Frontal cortex (tissue), 4 donors: Measurements from ENCODE around the gene ZMYND19. TPM values are rescaled to one million over a fixed set of nuclear protein-coding genes. Genes with fewer than 3 reads are reported as not detected.
"Not testable (repeated sequence)": the region's sequence is repeated elsewhere in the genome, so short reads cannot be mapped to it uniquely, and the experiment has no call there.

ENCODE experiments used
- DNase-seq, 2 donors: peaks; one replicate each; pipeline ENCODE4 v3.0.0; 2012; ENCODE audit warnings: low spot score in 2 of 2
- FAIRE-seq: peaks from 2 replicates; lab custom pipeline; 2012; peaks lifted over from hg19 to GRCh38; lab: Jason Lieb, UNC
- total RNA-seq: library from RNA; depleted of rRNA; stranded (reverse); fragments of >200 nt; gene quantifications from one replicate; pipeline ENCODE4 v1.2.3, GENCODE V29; 2014
- donor health status: control.
- donor health status: control.
- donor health status: control.

Gene ZMYND19
- total RNA-seq = 19.6 TPM

GRCh38 chr9:137590469-137591383 is at the start of gene ZMYND19:
Gene ZMYND19 (minus strand): TSS chr9:137590512. CDS start chr9:137590263, 249 bp downstream.
- DNase-seq (peak; percentile 99), FAIRE-seq (no peak)

DNA sequence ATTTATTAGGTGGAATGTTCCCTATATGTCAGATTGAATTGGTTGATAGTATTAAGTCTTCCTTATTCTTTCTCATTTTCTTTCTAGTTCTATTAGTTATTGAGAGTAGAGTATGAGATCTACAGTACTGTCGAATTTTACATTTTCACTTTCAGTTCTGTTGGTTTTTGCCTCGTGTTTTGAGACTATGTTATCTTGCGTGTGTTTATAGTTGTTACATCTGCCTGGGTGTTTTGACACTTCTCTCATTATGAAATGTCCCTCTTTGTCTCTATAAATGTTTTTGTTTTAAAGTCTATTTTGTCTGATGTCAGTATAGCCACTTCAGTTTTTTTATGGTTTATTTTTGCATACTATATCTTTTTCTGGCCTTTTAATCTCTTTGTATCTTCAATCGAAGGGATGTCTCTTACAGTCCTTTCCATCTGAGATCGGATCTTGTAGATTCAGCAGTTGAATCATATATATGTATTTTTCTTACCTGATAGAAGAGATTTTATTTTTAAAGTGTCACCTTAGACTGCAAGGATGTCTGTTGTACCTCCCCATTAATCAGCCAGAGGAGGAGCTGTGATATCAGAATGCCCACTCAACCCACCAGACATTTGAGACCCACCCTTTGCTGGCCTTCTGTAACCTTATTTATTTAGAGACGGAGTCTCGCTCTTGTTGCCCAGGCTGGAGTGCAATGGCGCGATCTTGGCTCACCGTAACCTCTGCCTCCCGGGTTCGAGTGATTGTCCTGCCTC is 49.2 kb upstream of the ZMYND19 start:
- DNase-seq = no peak
- no peak for FAIRE-seq

DNA sequence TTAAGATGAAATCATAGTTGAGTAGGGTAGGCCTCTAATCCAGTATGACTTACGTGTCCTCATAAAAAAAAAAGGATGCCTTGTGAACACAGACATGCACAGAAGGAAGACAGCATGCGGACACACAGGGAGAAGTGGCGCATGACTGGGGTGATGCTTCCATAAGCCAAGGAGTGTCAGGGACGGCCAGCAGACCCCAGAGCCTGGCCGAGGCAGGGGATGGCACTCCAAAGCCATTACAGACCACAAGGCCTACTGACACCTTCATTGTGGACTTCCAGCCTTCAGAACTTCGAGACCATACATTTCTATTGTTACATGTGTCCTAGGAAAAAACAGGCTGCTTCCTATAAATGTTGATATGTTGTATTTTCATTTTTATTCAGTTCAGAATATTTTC is 48.4 kb upstream of the ZMYND19 start:
- DNase-seq (no peak), FAIRE-seq (no peak)

DNA sequence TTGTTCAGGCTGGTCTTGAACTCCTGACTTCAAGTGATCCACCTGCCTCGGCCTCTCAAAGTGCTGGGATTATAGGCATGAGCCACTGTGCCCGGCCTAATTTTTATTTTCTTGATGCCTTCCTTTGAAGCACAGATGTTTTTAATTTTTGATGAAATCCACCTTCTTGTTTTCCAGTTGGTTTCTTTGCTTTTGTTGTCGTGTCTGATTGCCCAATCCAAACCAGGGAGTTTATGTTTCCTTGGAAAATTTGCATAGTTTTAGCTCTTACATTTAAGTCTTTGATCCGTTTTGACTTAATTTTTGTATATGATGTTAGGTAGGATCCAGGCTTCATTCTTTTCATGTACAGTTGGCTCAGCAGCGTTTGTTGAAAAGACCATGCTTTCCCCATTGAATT is 43.7 kb upstream of the ZMYND19 start:
- DNase-seq = no peak
- FAIRE-seq = no peak

GRCh38 chr9:137632230-137633161 is 42.2 kb upstream of the ZMYND19 start:
- no peak for DNase-seq
- FAIRE-seq = no peak

DNA sequence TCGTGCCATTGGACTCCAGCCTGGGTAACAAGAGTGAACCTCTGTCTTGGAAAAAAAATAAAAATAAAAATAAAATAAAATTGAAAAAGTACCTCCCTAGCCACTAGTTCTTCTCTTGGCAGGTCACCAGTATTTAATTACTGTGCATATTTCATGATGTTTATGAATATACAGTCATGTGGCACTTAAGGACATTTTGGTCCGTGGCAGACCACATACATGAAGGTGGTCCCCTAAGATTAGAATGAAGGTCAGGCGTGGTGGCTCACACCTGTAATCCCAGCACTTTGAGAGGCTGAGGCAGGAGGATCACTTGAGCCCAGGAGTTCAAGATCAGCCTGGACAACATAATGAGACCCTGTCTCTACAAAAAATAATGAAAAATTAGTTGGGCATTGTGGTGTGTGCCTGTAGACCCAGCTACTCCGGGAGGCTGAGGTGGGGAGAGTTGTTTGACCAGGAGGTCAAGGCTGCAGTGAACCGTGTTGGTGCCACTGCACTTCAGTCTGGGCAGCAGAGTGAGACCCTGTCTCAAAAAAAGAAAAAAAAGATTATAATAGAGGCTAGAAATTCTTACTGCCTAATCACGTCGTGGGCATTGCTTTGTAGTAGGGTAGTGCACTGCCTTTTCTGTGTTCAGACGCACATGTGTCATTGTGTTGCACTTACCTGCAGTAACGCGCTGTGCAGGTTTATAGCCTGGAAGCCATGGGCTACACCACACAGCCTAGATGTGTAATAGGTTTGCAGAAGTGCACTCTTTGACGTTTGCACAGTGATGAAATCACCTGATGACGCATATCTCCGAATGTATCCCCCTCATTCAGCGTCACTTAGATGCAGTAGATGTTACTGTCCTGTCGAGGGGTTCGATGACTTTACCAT is 41.3 kb upstream of the ZMYND19 start:
- no peak for DNase-seq

DNA sequence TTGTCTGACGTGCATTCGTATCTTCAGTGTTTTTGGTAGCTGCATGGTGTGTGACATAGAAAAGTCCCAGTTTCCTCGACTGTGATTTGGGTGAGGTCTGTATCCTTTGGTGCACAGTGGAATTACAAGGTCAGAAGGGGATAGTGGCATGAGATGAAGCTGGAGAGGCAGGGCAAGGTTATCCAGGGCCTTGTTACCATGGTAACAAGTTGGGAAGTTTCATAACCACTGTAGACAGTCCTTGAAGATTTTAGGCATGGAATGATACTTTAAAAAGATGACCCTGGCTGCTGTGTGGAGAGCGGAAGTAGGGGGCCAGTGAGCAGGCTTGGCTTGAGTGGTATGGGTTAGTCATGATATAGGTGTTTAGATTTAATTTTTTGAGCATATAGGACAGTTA is 40.4 kb upstream of the ZMYND19 start:
- FAIRE-seq = no peak
- no peak for DNase-seq

More for the DNA sequence above, 41.3 kb upstream of the ZMYND19 start:
- FAIRE-seq = no peak

- no peak for FAIRE-seq
Measured at GRCh38 chr9:137630126-137630525, 39.8 kb upstream of the ZMYND19 start.

DNA sequence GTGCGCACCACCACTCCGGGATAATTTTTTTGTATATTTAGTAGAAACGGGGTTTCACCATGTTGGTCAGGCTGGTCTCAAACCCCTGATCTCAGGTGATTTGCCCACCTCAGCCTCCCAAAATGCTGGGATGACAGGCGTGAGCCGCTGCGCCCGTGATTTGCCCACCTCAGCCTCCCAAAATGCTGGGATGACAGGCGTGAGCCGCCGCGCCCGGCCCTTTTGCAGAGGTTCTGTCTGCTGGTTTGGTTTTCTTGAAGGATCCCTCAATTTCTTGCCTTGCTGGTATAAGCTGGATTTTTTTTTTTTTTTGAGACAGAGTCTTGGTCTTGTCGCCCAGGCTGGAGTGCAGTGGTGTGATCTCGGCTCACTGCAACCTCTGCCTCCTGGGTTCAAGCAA is 37.1 kb upstream of the ZMYND19 start:
- FAIRE-seq, DNase-seq: not testable (repeated sequence)

More at GRCh38 chr9:137630126-137630525, 39.8 kb upstream of the ZMYND19 start:
- no peak for DNase-seq

DNA sequence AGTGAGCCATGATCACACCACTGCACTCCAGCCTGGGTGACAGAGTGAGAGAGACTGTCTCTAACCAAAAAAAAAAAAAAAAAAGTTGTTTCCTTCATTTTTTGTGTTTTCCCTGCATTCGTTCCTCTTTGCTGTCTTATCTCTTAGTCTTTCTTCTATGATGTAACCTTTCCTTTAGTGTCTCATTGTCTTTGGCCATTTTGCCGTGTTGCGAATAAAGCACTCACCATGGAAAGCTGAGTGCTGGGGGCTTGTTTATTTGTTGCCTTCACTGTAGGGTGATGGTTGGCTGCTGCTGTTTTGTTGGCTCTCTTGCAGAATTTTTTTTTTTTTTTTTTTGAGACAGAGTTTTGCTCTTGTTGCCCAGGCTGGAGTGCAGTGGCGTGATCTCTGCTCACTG is 36.2 kb upstream of the ZMYND19 start:
- DNase-seq (no peak), FAIRE-seq (no peak)

DNA sequence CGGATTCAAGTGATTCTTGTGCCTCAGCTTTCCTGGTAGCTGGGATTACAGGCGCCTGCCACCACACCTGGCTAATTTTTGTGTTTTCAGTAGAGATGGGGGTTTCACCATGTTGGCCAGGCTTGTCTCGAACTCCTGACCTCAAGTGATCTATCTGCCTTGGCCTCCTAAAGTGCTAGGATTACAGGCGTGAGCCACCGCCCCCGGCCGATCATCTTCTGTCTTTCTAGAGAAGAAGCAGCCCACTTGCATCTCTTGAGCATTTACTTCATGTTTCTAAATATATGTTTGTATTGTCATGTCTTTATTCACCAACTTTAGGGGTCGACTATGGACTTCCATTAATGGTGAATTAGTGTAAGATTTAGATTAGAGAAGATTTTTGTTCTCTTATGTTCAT is 31.9 kb upstream of the ZMYND19 start:
- not testable (repeated sequence) for DNase-seq, FAIRE-seq

DNA sequence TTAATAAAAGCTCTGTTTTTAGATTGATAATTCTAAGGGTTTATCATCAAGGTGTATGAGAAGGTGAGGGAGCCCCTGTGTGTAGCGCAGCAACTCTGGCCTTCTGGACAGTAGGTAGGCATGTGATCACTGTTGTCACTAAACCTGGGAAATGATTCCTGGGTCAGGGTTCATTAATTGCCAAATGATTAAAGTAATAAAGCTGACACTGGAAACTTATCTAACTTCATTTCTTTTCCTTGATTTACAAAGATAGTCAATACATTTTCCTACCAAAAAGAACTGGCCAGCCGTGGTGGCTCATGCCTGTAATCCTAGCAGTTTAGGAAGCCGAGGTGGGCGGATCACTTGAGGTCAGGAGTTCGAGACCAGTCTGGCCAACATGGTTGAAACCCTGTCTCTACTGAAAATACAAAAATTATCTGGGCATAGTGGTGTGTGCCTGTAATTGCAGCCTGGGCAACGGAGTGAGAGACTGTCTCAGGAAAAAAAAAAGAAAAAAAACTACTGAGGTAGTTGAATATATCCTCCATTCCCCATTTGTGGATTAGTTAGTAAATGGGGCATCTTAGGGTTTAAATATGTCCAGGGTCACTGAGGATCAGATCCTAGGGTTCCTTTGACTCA is 30.9 kb upstream of the ZMYND19 start:
- FAIRE-seq (no peak), DNase-seq (no peak)

GRCh38 chr9:137620581-137620980 is 30.3 kb upstream of the ZMYND19 start:
- no peak for FAIRE-seq
- DNase-seq = no peak

DNA sequence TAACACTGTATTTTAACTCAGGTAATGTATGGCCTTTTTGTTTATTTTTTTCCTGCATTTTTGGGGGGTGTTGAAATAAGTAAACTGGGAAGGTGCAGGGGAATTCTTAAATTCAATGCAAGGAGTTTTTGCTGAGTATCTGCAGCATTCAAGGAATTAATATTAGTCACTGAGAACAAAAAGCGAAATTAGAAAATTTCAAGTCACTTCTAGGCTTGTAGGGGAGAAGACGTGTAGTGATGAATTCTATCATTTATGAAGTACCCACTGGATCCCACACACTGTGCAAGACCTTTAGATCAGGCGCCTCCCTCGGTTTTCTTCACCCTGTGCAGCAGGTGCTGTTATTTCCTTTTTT is 29.7 kb upstream of the ZMYND19 start:
- no peak for FAIRE-seq
- no peak for DNase-seq

DNA sequence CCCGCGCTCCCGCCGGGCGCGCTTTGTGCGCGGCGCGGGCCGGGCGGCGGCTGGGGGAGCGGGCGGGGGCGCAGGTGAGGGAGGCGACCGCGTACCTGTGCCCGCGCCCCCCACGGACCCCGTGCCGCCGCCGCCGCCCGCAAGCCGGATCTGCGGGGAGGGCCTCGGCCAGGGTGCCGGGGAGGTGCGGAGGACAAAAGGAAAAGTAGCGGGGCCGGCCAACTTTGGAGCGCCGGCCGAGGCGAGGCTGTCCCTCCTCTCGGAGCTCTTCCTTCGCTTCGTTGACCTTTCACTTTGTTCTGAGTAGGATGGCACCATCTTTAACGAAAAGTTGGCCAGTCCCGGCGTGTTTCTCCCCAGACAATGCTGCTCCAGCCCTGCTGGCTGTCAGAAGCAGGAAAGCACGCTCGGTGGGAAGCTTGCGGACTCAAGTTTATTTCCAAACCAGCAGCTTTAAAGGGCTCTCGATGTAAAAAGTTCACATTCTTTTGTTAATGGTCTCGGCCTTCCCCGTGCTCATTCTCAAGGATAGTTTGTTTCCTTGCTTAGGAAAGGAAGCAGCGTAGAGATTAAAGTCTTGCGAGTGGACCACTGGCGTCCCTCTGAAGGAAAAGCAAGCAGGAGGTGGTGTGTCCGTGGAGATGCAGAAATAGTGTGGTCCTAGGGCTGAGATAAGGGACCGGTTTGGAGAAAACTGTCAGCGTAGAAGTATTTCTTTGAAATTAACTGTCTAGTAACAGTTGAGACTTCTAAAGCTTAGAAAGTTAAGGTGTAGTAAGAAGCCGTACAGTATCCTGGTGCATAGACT is 29.1 kb upstream of the ZMYND19 start:
- FAIRE-seq = no peak

GRCh38 chr9:137618105-137619067 is 28.1 kb upstream of the ZMYND19 start, which contains the start of gene EHMT1:
Gene EHMT1 (plus strand): TSS chr9:137619005. CDS start chr9:137619029, 24 bp downstream.
- peak; percentile 99 to 100 for DNase-seq
- FAIRE-seq = no peak

More for the DNA sequence above, 29.1 kb upstream of the ZMYND19 start:
- DNase-seq = peak; percentile 51 to 60
